ENCODE data around the gene MYH7. TPM values are rescaled to one million over a fixed set of nuclear protein-coding genes. Genes with fewer than 3 reads are reported as not detected.

MYH7 gene
- total RNA-seq, 1 experiment from 2014 or later = not detected

DNA sequence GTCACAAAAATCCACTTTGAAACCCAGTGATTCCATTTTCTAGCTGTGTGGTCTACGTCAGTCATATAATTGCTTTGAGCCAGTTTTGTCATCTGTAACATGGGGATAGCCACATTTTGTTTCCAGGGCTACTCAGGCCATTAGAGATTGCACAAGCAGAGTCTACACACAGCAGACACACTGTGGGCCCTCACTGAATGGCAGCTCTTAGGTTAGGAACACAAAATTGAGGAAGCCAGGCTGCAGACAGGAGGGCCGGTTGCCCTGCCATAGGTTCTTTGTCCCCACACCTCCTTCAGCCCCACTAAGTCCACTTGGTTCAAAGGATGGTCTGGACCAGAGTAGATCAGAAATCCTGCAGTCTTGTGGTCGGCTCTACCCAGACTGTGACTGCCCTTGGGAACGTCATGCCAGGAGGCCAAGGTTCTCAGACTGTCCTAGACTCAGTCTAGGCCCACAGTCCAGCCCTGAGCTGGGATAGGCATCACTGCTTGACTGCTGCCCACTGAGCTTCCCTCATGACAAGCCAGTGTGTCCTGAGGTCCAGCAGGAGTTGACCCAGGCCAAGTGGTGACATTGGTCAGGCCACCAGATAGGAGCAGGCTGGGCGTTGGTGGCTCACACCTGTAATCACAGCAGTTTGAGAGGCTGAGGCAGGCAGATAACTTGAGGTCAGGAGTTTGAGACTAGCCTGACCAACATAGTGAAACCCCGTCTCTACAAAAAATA, 3.8 kb upstream of the MYH7 start:
- no peak for DNase-seq
- H3K4me3 ChIP-seq (ENCODE audit: insufficient read depth, low read depth, low read length) = no peak overlapping the region
- no peaks in the 10 kb centered on the region for H3K27me3 ChIP-seq (ENCODE audit: control insufficient read depth, insufficient read depth, low read length)
- H3K36me3 ChIP-seq (replicated peaks; ENCODE audit: control insufficient read depth, insufficient read depth, low read length) = no peaks in the 10 kb centered on the region

DNA sequence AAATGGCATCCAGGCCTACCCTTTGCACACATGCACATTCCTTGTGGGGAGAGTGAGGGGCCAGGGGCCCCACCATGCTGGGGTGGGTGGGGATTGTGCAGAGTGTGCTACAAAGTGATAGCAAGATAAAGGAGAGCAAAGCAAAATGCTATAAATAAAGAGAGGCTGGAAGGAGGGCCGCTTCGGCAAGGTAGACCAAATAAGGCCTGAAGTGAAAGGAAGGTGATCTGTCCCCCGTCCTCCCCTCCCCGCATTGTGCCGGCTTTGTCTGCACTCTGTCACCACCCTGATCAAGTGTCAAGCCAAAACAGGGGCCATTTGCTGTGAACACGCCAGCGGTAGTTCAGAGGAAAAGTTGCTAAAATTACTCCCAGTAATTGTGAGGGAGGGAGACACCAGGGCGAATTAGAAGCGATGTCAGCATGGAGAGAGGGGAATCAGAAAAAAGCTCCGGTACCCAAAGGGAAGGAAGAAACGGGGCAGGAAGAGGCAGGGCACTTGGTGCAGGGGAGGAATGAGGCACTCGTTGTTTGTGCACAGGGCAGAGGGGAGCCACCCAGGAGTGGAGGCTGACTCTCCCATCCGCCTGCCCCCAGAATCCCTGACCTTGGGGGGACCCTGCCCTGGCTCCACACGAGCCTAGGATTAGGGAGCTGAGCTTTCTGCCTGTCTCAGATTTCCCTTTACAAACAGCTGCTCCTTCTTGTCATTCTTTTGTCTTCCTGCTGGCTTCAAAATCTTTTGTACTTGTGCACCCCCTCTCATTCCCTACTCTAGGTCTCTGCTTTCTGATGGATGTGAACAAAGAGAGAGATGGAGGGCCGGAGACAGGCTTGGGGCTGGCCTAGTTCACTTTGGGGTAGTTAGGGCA, 2.9 kb upstream of the MYH7 start:
- H3K4me3 ChIP-seq (ENCODE audit: insufficient read depth, low read depth, low read length) = no peak overlapping the region
- no peaks in the 10 kb centered on the region for H3K27me3 ChIP-seq (ENCODE audit: control insufficient read depth, insufficient read depth, low read length)
- DNase-seq = peak; percentile 44
- no peaks in the 10 kb centered on the region for H3K36me3 ChIP-seq (replicated peaks; ENCODE audit: control insufficient read depth, insufficient read depth, low read length)

DNA sequence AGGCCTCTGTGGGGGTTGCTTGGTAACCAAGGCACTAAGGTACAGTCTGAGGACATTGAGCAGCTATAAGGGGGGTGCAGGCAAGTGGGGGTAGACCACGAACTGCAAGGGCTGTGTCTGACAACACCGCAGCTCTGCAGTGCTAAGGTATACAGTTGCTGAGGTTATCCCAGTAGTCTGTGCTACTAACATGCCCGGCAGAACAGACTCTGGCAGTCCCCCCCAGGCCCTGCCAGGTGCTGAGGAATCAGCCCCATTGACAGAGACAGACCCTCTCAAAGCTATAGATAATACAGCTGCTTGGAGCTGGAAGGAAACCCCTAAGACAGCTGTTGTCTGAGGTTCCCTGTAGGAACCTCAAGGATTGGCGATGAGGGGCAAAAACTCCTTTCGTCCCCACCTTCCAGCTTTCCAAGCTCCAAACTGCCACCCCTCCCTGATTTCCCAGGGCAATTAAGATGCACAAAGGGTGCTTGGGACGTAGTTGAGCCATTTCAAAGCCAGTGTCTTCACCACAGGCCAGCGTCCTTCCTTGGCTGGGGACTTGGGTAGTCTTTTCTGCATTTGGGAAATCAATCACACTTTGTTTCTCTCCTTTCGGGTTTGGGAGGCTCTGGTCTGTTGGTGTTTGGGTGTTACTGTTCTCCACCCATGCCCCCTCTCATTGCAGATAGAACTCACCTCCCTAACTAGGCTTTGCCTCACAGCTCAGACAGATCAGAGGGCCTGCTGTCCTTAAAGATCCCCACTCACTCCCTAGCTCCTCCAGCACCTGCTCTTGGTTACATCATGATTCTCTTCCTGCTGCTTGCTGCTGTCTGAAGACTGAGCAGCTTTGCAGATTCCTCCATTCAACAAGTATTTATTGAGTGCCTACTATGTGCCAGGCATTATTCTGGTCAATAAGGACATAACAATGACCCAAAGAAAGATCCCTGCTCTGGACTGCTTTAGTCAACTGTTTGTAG, 2.0 kb upstream of the MYH7 start:
- no peak overlapping the region for H3K4me3 ChIP-seq (ENCODE audit: insufficient read depth, low read depth, low read length)
- H3K36me3 ChIP-seq (replicated peaks; ENCODE audit: control insufficient read depth, insufficient read depth, low read length) = no peaks in the 10 kb centered on the region
- peak; percentile 15 for DNase-seq
- H3K27me3 ChIP-seq (ENCODE audit: control insufficient read depth, insufficient read depth, low read length) = no peaks in the 10 kb centered on the region

DNA sequence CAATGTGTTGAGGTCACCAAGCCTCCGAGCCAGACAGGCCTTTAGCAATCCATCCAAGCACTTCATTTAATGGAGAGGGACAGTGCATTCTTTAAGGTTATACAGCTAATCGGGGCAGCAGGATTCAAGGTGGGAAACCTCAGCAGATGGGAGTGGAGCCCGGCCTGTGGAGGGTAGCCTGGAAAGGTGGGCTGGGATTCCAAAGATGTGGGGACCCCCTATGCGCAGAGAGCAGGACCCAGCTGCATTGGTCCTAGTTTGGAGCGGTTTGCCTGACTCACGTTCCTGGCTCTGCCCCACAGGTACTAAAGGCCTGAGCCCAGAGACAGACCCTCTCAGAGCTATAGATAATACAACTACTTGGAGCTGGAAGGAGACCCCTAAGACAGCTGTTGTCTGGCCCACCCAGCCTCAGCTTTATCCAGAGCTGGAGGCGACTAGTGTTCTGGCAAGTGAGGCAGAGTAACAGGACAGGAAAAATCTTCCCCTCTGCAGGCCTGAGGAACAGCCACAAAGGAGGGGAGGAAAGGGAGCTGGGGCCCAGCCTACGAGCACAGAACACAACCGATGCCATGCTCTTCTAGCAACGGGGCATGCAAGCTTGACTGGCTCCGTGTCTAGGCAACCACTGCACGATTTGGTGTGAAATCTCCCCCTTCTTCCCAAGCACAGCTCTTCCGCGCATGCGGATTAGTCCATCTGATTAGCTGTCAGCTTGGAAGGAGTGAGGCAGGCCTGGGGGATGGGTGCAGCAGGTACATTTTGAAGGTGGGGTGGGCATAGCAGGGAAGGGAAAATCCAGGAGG, 1.1 kb upstream of the MYH7 start:
- DNase-seq = peak; percentile 33
- H3K4me3 ChIP-seq (ENCODE audit: insufficient read depth, low read depth, low read length) = no peak overlapping the region

DNA sequence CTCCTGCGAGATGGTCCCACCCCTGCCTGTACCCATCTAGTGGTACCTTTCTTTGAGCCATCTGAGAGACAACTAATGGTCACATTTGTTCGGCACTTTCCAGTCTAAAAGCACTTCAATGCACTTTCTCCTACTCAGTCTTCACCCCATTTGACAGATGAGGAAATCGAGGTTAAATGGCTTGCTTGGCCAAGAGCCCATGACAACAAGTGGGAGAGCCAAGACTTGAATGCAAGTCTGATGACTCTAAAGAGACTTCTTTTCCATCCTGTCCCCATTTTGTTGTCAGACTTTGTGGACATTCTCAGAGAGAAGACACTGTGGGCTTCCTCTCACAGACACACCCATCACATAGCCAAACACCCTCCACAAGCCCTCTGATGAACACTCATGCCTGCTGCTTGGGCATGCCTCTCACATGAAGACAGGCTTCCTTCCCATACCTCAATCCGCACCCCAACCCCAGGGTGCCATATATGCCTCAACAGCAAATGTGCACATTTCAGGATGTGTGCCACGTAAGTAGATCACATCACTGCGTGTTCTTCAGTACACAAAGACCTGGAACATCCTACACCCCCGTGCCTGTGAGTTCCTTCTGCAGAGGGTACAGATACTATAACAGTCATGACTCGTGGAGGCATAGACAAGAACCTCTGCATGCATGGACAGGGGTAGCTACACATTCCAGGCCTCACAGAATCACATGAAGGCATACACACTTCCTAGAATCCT, 805 bp downstream of the MYH7 start:
- Histone ChIP-seq H3K4me3 (ENCODE audit: insufficient read depth, low read depth, low read length) (no peak overlapping the region), H3K27me3 (ENCODE audit: control insufficient read depth, insufficient read depth, low read length) (no peaks in the 10 kb centered on the region), H3K36me3 (replicated peaks; ENCODE audit: control insufficient read depth, insufficient read depth, low read length) (no peaks in the 10 kb centered on the region)
- DNase-seq = peak; percentile 7

More for the DNA sequence above, 1.1 kb upstream of the MYH7 start:
- H3K27me3 ChIP-seq (ENCODE audit: control insufficient read depth, insufficient read depth, low read length) = no peaks in the 10 kb centered on the region
- H3K36me3 ChIP-seq (replicated peaks; ENCODE audit: control insufficient read depth, insufficient read depth, low read length) = no peaks in the 10 kb centered on the region

DNA sequence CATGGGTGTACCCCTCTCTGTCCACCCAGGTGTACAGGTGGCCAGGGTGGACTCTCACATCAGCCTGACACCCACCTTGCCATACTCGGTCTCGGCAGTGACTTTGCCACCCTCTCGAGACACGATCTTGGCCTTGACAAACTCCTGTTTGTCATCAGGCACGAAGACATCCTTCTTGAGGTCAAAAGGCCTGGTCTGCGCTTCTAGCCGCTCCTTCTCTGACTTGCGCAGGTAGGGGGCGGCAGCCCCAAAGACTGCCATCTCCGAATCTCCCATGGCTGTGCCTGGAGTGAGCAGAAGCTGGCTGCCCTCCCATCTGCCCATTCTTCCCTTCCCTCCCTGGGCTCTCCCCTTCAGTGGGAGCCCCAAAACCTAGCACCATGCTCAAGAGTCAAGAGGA, 2.0 kb downstream of the MYH7 start:
- Histone ChIP-seq H3K36me3 (replicated peaks; ENCODE audit: control insufficient read depth, insufficient read depth, low read length) (no peaks in the 10 kb centered on the region), H3K27me3 (ENCODE audit: control insufficient read depth, insufficient read depth, low read length) (no peaks in the 10 kb centered on the region)
- peak; percentile 72 for DNase-seq

DNA sequence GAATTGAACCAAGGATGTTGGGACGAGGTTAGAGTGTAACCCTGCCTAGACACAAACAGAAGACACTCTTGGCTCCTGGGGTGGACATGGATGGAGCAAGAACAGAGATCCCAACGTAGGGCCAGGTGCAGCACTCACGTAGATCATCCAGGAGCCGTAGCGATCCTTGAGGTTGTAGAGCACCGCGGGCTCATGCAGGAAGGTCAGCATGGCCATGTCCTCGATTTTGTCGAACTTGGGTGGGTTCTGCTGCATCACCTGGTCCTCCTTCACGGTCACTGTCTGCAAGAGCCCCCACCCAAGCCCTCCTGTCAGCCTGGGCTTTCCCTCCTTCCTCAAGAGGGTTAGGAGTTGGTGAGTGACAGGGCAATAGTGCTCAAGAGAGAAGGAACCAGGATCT, 2.5 kb downstream of the MYH7 start:
- peak; percentile 7 for DNase-seq
- Histone ChIP-seq H3K36me3 (replicated peaks; ENCODE audit: control insufficient read depth, insufficient read depth, low read length) (no peaks in the 10 kb centered on the region), H3K4me3 (ENCODE audit: insufficient read depth, low read depth, low read length) (no peak overlapping the region), H3K27me3 (ENCODE audit: control insufficient read depth, insufficient read depth, low read length) (no peaks in the 10 kb centered on the region; the same call in 1 of the 2 replicates)

More for the DNA sequence above, 2.0 kb downstream of the MYH7 start:
- no peak overlapping the region for H3K4me3 ChIP-seq (ENCODE audit: insufficient read depth, low read depth, low read length)

DNA sequence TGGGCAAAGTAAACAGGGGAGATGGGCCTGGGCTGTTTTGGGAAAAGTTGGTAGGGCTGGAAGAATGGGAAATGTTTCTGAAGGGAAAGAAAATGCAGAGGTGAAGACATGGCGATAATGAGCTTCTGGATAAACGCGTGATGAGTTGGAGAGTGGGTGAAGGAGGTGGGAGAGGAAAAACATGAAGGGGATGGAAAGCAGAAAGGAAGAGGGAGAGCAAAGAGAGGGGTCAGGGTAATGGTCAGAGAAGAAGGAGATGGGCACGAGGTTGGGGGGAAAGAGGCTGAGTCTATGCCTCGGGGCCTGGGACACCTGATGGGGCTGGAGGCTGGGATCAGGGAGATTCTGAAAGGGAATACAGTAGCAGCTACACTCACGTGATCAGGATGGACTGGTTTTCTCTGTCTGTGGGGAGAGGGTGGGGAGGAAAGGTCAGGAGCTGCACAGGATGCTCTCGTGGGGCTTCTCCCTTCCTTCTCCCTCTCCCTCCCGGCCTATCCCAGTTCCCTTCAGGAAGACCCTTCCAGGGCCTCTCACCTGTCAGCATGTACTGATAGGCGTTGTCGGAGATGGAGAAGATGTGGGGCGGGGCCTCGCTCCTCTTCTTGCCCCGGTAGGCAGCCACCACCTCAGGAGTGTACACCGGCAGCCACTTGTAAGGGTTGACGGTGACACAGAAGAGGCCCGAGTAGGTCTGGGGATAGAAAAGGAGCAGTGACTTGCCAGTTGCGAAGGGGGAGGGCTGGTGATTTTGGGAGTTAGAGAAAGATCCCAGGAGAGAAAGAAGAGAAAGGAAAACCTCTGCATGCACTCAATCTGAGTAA, 3.1 kb downstream of the MYH7 start:
- Histone ChIP-seq H3K36me3 (replicated peaks; ENCODE audit: control insufficient read depth, insufficient read depth, low read length) (no peaks in the 10 kb centered on the region), H3K4me3 (ENCODE audit: insufficient read depth, low read depth, low read length) (no peak overlapping the region), H3K27me3 (ENCODE audit: control insufficient read depth, insufficient read depth, low read length) (no peaks in the 10 kb centered on the region; the same call in 1 of the 2 replicates)
- DNase-seq = peak; percentile 26

DNA sequence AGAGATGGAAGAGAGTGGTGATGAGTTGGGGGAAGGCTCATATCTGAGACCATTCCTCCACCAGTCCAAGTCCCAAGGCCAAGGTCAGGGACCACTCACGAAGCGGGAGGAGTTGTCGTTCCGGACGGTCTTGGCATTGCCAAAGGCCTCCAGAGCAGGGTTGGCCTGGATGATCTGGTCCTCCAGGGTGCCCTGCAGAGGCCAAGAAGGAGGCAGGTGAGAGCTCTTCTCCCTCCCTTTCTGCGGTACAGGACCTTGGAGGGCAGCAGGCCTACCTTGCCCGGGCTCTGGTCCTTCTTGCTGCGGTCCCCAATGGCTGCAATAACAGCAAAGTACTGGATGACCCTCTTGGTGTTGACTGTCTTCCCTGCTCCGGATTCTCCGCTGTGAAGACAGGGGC, 4.0 kb downstream of the MYH7 start:
- H3K36me3 ChIP-seq (replicated peaks; ENCODE audit: control insufficient read depth, insufficient read depth, low read length) = no peaks in the 10 kb centered on the region
- no peaks in the 10 kb centered on the region; the same call in 1 of the 2 replicates for H3K27me3 ChIP-seq (ENCODE audit: control insufficient read depth, insufficient read depth, low read length)
- peak; percentile 15 for DNase-seq
- H3K4me3 ChIP-seq (ENCODE audit: insufficient read depth, low read depth, low read length) = no peak overlapping the region

DNA sequence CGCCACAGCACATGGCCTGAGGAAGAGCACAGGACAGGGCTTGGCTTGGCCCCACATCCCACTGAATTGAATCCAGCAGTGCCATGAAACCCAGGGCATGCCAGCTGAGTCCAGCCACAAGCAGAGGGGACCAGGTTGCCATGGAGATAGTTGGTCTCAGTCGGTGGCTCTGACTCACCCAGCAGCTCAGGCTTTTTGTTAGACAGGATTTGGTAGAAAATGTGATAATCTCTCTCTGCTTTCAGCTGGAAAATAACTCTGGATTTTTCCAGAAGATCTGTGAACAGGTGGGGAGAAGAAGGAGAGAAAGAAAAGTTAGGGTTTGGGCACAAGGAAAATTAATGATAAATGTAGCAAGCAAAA, 4.8 kb downstream of the MYH7 start:
- DNase-seq = peak; percentile 58
- Histone ChIP-seq H3K36me3 (replicated peaks; ENCODE audit: control insufficient read depth, insufficient read depth, low read length) (no peaks in the 10 kb centered on the region), H3K27me3 (ENCODE audit: control insufficient read depth, insufficient read depth, low read length) (no peaks in the 10 kb centered on the region; the same call in 1 of the 2 replicates), H3K4me3 (ENCODE audit: insufficient read depth, low read depth, low read length) (no peak overlapping the region)

DNA sequence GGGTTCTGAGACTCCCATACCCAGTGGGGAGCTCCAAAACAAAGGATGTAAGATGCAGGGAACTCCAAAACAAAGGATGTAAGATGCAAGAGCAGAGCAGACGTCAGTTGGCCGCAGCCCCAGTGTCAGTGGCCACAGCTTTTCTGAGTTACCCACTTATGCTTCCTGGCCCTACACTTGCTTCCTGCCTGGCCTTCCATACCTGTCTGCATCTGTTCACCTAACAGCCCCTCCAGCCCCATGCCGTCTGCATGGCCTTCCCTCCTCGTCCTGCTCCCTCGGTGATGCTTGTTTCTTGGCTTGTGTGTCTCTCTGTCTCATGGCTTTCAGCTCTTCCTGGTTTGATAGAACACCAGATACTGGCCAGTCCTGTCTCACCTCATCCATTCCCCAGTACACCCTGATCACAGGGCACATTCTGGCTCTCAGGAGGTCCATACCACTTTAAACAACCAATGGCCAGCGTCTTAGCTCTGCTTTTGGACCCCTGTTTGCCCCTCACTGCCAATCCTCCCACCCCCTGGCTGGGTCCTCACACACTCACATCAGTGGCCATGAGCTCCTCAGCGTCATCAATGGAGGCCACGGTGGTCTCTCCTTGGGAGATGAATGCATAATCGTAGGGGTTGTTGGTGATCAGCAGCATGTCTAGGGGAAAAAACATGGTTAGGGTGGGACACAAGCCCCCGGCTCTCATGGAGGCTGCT, 5.3 kb downstream of the MYH7 start:
- no peaks in the 10 kb centered on the region; the same call in 1 of the 2 replicates for H3K27me3 ChIP-seq (ENCODE audit: control insufficient read depth, insufficient read depth, low read length)
- no peaks in the 10 kb centered on the region for H3K36me3 ChIP-seq (replicated peaks; ENCODE audit: control insufficient read depth, insufficient read depth, low read length)
- peak; percentile 29 for DNase-seq
- no peak overlapping the region for H3K4me3 ChIP-seq (ENCODE audit: insufficient read depth, low read depth, low read length)

Measured in H7 (cell line).